Activated naive CD4-positive, alpha-beta T cell treated with anti-CD3 and anti-CD28 coated beads, Interleukin-2, amount 50 U/mL, for 24 hours (primary cell): ENCODE data around the gene SOCS6.
A peak's percentile ranks its signal among the peaks of the same experiment; 100 is the strongest.
"Not testable (repeated sequence)": the region's sequence is repeated elsewhere in the genome, so short reads cannot be mapped to it uniquely, and the experiment has no call there.

Experiments
- H3K27ac Mint-ChIP-seq: one replicate; pipeline ENCODE4 v1.8.0; 2021; ENCODE audit warnings: mild to moderate bottlenecking, mixed read lengths
- H3K27me3 Mint-ChIP-seq: one replicate; pipeline ENCODE4 v1.8.0; 2021; ENCODE audit warnings: mixed read lengths
- H3K36me3 Mint-ChIP-seq: one replicate; pipeline ENCODE4 v1.8.0; 2021; ENCODE audit warnings: mixed read lengths
- H3K4me1 Mint-ChIP-seq: one replicate; pipeline ENCODE4 v1.8.0; 2021; ENCODE audit warnings: mixed read lengths
- H3K4me3 Mint-ChIP-seq: one replicate; pipeline ENCODE4 v1.8.0; 2021; ENCODE audit warnings: mild to moderate bottlenecking, mixed read lengths
- H3K9me3 Mint-ChIP-seq: one replicate; pipeline ENCODE4 v1.8.0; 2021; ENCODE audit warnings: mixed read lengths

Gene SOCS6

DNA sequence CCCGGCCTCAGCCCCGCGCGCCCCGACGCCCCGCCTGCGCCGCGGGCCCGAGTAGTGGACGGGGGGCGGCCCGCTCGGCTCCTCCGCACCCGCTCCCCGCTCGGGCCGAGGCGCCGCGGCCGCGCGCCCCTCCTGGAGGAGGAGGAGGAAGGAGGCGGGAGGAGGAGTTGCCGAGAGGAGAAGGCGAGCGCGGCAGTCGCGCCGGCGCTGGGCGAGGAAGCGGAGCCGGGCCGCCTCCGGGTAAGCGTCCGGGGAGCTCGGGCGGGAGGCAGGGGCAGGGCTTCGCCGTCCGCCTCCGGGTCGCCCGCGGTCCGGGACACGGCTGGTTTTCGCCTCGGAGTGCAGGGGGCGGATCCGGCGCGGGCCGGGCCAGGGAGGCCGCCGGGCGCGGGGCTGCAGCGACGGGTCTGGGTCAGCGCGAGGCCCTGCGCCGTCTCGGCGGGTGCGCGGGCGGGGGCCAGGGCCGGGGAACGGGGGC lies at the start of gene SOCS6:
TSS of gene SOCS6 (plus strand) at position 195 of the 478 bp plus-strand sequence. CDS start 35,624 bp downstream, outside the sequence.
- H3K4me3 Mint-ChIP-seq: peak within 1 kb of the TSS; percentile 76
- peaks cover 43% of the 10 kb centered on the region for H3K27me3 Mint-ChIP-seq
- peaks cover 3% of the 10 kb centered on the region for H3K36me3 Mint-ChIP-seq
- no peaks in the 10 kb centered on the region for H3K9me3 Mint-ChIP-seq
- H3K4me1 Mint-ChIP-seq: peaks cover 11% of the 10 kb centered on the region
- no peak within 1 kb of the TSS for H3K27ac Mint-ChIP-seq

GRCh38 chr18:70243131-70243929 lies 45.5 kb upstream of the SOCS6 start:
- H3K27ac Mint-ChIP-seq: no peak overlapping the region
- H3K27me3 Mint-ChIP-seq: peaks cover 4% of the 10 kb centered on the region
- no peaks in the 10 kb centered on the region for H3K36me3 Mint-ChIP-seq
- H3K9me3 Mint-ChIP-seq: no peaks in the 10 kb centered on the region
- H3K4me1 Mint-ChIP-seq: no peaks in the 10 kb centered on the region
- H3K4me3 Mint-ChIP-seq: no peak overlapping the region

DNA sequence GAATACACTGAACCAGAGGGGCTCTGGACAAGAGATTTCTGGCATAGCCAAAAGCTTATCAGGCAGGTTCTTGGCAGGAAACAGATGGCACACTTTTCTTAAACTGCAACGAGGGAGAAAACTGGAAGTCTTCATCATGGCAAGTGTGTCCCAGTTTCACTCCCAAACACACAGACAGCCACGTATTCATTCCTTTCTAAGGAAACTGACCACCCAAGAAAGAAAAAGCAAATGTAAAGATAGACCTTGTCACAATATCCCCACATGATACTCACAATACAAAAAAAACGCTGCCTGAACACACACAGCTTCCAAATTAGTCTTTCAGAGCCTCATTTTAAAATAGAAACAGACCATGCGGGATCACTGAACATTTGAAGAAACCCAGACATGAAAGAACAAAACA lies 42.8 kb upstream of the SOCS6 start:
- Mint-ChIP-seq H3K27me3 (peaks cover 1% of the 10 kb centered on the region), H3K4me3 (no peak overlapping the region), H3K36me3 (no peaks in the 10 kb centered on the region), H3K27ac (no peak overlapping the region), H3K9me3 (no peaks in the 10 kb centered on the region), H3K4me1 (no peaks in the 10 kb centered on the region)

DNA sequence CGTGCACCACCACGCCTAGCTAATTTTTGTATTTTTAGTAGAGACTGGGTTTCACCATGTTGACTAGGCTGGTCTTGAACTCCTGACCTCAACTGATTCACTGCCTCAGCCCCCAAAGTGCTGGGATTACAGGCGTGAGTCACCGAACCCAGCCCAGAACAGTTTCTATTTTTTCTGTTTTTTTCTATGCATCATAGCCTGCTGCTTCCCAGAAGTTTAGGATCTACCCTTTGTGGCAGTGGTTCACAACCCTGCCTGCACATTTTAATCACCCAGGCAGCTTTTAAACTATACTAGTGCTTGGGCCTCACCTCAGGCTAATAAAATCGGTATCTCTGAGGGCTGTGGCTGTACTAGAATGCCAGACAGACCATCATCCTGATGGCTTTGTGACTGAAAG lies 39.7 kb upstream of the SOCS6 start:
- H3K4me1 Mint-ChIP-seq: no peaks in the 10 kb centered on the region
- no peaks in the 10 kb centered on the region for H3K9me3 Mint-ChIP-seq
- no peak overlapping the region for H3K27ac Mint-ChIP-seq
- no peaks in the 10 kb centered on the region for H3K36me3 Mint-ChIP-seq
- no peak overlapping the region for H3K4me3 Mint-ChIP-seq
- H3K27me3 Mint-ChIP-seq: peaks cover under 1% of the 10 kb centered on the region

GRCh38 chr18:70249861-70250260 lies 39.0 kb upstream of the SOCS6 start:
- not testable (repeated sequence) for H3K36me3 Mint-ChIP-seq, H3K4me3 Mint-ChIP-seq, H3K4me1 Mint-ChIP-seq, H3K27me3 Mint-ChIP-seq, H3K9me3 Mint-ChIP-seq, H3K27ac Mint-ChIP-seq

- no peaks in the 10 kb centered on the region for H3K4me1 Mint-ChIP-seq
- H3K9me3 Mint-ChIP-seq: no peaks in the 10 kb centered on the region
- H3K27ac Mint-ChIP-seq: no peak overlapping the region
- H3K27me3 Mint-ChIP-seq: peaks cover 4% of the 10 kb centered on the region
- H3K36me3 Mint-ChIP-seq: no peaks in the 10 kb centered on the region
- H3K4me3 Mint-ChIP-seq: no peak overlapping the region
These were observed 38.1 kb upstream of the SOCS6 start for GRCh38 chr18:70250781-70251180.

GRCh38 chr18:70256184-70256583 lies 32.7 kb upstream of the SOCS6 start:
- no peaks in the 10 kb centered on the region for H3K4me1 Mint-ChIP-seq
- no peaks in the 10 kb centered on the region for H3K9me3 Mint-ChIP-seq
- no peak overlapping the region for H3K4me3 Mint-ChIP-seq
- H3K27me3 Mint-ChIP-seq: peaks cover 7% of the 10 kb centered on the region
- H3K36me3 Mint-ChIP-seq: no peaks in the 10 kb centered on the region
- no peak overlapping the region for H3K27ac Mint-ChIP-seq

GRCh38 chr18:70256994-70257393 lies 31.9 kb upstream of the SOCS6 start:
- H3K4me3 Mint-ChIP-seq: no peak overlapping the region
- peaks cover 7% of the 10 kb centered on the region for H3K27me3 Mint-ChIP-seq
- H3K27ac Mint-ChIP-seq: no peak overlapping the region
- no peaks in the 10 kb centered on the region for H3K36me3 Mint-ChIP-seq
- H3K4me1 Mint-ChIP-seq: no peaks in the 10 kb centered on the region
- no peaks in the 10 kb centered on the region for H3K9me3 Mint-ChIP-seq

GRCh38 chr18:70258243-70258642 lies 30.6 kb upstream of the SOCS6 start:
- H3K4me3 Mint-ChIP-seq: no peak overlapping the region
- no peaks in the 10 kb centered on the region for H3K4me1 Mint-ChIP-seq
- peaks cover 7% of the 10 kb centered on the region for H3K27me3 Mint-ChIP-seq
- no peaks in the 10 kb centered on the region for H3K9me3 Mint-ChIP-seq
- H3K27ac Mint-ChIP-seq: no peak overlapping the region
- no peaks in the 10 kb centered on the region for H3K36me3 Mint-ChIP-seq

DNA sequence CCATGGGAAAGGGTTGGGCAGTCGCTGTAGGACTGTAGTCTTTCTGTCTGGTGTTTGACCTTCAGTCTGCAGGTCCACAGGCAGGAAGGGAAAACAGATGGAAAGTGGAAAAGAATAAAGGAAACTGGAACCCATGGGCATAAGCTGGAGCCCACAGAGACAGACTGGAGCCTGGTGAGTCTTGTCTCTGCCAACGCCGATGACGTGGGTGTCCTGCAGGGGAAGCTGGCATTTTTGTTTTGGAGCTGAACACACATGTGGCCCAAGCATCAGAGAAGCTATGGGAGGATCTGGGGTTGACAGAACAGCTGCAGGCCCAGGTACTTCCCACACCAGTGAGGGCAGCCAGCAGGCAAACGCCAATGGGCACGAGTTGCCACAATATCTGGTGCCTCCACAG lies 28.2 kb upstream of the SOCS6 start:
- no peaks in the 10 kb centered on the region for H3K4me1 Mint-ChIP-seq
- no peak overlapping the region for H3K27ac Mint-ChIP-seq
- no peaks in the 10 kb centered on the region for H3K9me3 Mint-ChIP-seq
- peaks cover 3% of the 10 kb centered on the region for H3K27me3 Mint-ChIP-seq
- no peaks in the 10 kb centered on the region for H3K36me3 Mint-ChIP-seq
- no peak overlapping the region for H3K4me3 Mint-ChIP-seq

DNA sequence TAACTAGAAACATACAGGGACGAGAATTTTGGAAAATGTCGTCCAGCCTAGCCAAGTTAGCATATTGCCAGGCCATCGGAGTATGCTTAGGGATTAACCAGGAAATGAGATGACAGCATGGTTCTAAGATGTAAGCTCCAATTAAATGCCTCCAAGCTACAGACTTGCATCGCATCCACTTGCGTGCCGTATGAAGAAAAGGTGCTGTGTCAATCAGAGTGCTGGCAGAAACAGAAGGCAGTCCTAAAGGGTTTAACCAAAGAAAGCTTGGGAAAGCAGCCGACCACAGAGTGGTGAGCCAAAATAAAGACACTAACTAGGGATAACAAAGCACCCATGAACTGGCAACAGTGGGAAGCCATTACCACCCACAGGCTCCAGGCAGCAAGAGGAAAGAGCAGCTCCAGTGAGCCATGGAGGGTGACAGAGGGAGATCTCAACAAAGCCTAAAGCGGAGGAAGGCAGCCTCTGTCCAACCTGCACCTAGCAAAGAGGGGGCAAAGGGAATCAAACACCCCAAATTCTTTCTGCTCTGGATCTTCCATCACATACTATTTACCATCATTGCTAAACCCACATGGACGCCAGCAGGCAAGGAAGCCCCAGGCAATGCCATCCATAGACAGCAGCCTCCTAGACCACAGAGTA lies 27.6 kb upstream of the SOCS6 start:
- Mint-ChIP-seq H3K9me3 (no peaks in the 10 kb centered on the region), H3K27ac (no peak overlapping the region), H3K4me3 (no peak overlapping the region), H3K27me3 (peaks cover 1% of the 10 kb centered on the region), H3K36me3 (no peaks in the 10 kb centered on the region), H3K4me1 (no peaks in the 10 kb centered on the region)

DNA sequence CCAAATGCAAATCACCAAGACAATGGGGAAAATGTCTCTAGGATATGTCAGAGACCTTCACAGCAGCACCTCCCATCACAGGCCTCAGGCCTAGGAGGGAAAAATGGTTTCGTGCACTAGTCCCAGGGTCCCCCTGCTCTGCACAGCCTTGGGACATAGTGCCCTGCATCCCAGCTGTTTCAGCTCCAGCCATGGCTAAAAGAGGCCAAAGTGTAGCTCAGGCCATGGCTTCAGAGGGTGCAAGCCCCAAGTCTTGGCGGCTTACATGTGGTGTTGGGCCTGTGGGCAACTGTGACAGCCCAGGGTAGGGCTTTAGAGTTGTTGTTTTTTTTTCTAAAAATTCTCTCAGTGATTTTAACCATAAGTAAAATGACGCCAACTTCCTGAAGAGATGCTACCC lies 25.5 kb upstream of the SOCS6 start:
- Mint-ChIP-seq H3K9me3 (no peaks in the 10 kb centered on the region), H3K4me1 (no peaks in the 10 kb centered on the region), H3K27ac (no peak overlapping the region), H3K36me3 (no peaks in the 10 kb centered on the region), H3K27me3 (no peaks in the 10 kb centered on the region), H3K4me3 (no peak overlapping the region)

DNA sequence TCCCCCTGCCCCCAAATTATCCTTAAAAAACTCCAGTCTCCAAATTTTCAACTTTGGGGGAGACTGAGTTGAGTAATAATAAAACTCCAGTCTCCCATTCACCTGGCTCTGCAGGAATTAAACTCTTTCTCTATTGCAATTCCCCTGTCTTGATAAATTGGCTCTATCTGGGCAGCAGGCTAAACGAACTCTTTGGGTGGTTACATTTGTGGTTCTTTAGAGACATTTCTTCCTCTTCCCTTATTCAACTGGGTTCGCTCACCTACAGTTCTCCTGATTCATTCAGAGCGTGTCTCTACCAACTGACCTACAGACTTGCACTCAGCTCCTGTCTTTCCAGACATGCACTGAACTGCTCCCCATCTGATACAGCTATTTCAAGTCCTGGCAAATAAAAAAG lies 17.1 kb upstream of the SOCS6 start:
- H3K36me3 Mint-ChIP-seq: no peaks in the 10 kb centered on the region
- H3K4me1 Mint-ChIP-seq: no peaks in the 10 kb centered on the region
- peaks cover 14% of the 10 kb centered on the region for H3K9me3 Mint-ChIP-seq
- no peaks in the 10 kb centered on the region for H3K27me3 Mint-ChIP-seq
- no peak overlapping the region for H3K4me3 Mint-ChIP-seq
- H3K27ac Mint-ChIP-seq: no peak overlapping the region

GRCh38 chr18:70273021-70273420 lies 15.8 kb upstream of the SOCS6 start:
- Mint-ChIP-seq H3K27ac (no peak overlapping the region), H3K4me1 (no peaks in the 10 kb centered on the region)

GRCh38 chr18:70276416-70277191 lies 12.2 kb upstream of the SOCS6 start:
- peaks cover 2% of the 10 kb centered on the region for H3K27me3 Mint-ChIP-seq
- peaks cover 10% of the 10 kb centered on the region for H3K9me3 Mint-ChIP-seq
- H3K27ac Mint-ChIP-seq: no peak overlapping the region
- no peaks in the 10 kb centered on the region for H3K36me3 Mint-ChIP-seq
- H3K4me3 Mint-ChIP-seq: no peak overlapping the region
- no peaks in the 10 kb centered on the region for H3K4me1 Mint-ChIP-seq

More at GRCh38 chr18:70273021-70273420, 15.8 kb upstream of the SOCS6 start:
- H3K27me3 Mint-ChIP-seq: peaks cover 2% of the 10 kb centered on the region
- H3K4me3 Mint-ChIP-seq: no peak overlapping the region
- H3K9me3 Mint-ChIP-seq: peaks cover 14% of the 10 kb centered on the region
- H3K36me3 Mint-ChIP-seq: no peaks in the 10 kb centered on the region

DNA sequence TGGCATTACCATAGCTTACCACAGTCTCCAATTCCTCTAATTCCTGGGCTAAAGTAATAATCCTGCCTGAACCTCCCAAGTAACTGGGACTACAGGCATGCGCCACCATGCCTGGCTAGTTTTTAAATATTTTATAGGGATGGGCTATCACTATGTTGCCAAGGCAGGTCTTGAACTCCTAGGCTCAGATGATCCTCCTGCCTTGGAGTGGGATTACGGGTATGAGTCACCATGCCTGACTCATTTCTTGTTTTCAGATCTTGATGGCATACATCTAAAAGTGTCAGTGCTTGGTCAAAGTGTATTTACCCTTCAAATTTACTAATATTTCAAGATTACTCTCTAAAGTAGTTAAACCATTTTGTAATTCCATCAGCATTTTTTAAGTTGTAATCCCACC lies 9.4 kb upstream of the SOCS6 start:
- Mint-ChIP-seq H3K4me3 (no peak overlapping the region), H3K9me3 (no peaks in the 10 kb centered on the region), H3K27ac (no peak overlapping the region), H3K4me1 (no peaks in the 10 kb centered on the region), H3K36me3 (no peaks in the 10 kb centered on the region), H3K27me3 (peaks cover 5% of the 10 kb centered on the region)
